Smooth muscle cell (in vitro differentiated cells): ENCODE measurements around the gene EIF3K. TPM values are rescaled to one million over a fixed set of nuclear protein-coding genes. Genes with fewer than 3 reads are reported as not detected.

Source experiments
- DNase-seq: peaks from one replicate; lab custom pipeline; 2025; ENCODE audit not compliant: unreplicated experiment; lab: John Stamatoyannopoulos, UW
- H2AFZ ChIP-seq: fragments of 200-600 bp; sonication (generic); 2 replicates; pipeline ENCODE4 v1.6.0; 2016; ENCODE audit warnings: antibody characterized with exemption, low read depth, mild to moderate bottlenecking
- H3F3A ChIP-seq: fragments of 200-600 bp; sonication (generic); 2 replicates; pipeline ENCODE4 v1.6.0; 2017; ENCODE audit warnings: antibody characterized with exemption, low read depth
- H3K27ac ChIP-seq: fragments of 200-600 bp; sonication (generic); 2 replicates; pipeline ENCODE4 v1.5.1; 2016; ENCODE audit warnings: low read depth, mild to moderate bottlenecking
- H3K27me3 ChIP-seq: fragments of 200-600 bp; sonication (generic); 2 replicates; pipeline ENCODE4 v1.6.1; 2016; ENCODE audit warnings: low read depth, mild to moderate bottlenecking
- H3K36me3 ChIP-seq: fragments of 200-600 bp; sonication (generic); 2 replicates; pipeline ENCODE4 v1.5.1; 2016; ENCODE audit warnings: low read depth
- H3K4me1 ChIP-seq: fragments of 200-600 bp; sonication (generic); 2 replicates; pipeline ENCODE4 v1.5.1; 2016; ENCODE audit warnings: low read depth
- H3K4me2 ChIP-seq: fragments of 200-600 bp; sonication (generic); 2 replicates; pipeline ENCODE4 v1.6.0; 2016; ENCODE audit warnings: mild to moderate bottlenecking
- H3K4me3 ChIP-seq: fragments of 200-600 bp; sonication (generic); 2 replicates; pipeline ENCODE4 v1.5.1; 2016; ENCODE audit warnings: mild to moderate bottlenecking
- H3K79me2 ChIP-seq: fragments of 200-600 bp; sonication (generic); 2 replicates; pipeline ENCODE4 v1.6.0; 2016; ENCODE audit warnings: low read depth, mild to moderate bottlenecking
- H3K9ac ChIP-seq: fragments of 200-600 bp; sonication (generic); 2 replicates; pipeline ENCODE4 v1.6.0; 2016; ENCODE audit warnings: low read depth
- H3K9me3 ChIP-seq: fragments of 200-600 bp; sonication (generic); replicated peaks from 2 replicates; pipeline ENCODE4 v1.5.1; 2016; ENCODE audit warnings: low read depth
- H4K20me1 ChIP-seq: fragments of 200-600 bp; sonication (generic); 2 replicates; pipeline ENCODE4 v1.6.0; 2016; ENCODE audit warnings: low read depth
- CTCF ChIP-seq: fragments of 200-600 bp; sonication (generic); IDR thresholded peaks from 2 replicates; pipeline ENCODE4 v1.5.1; 2017; ENCODE audit warnings: borderline replicate concordance, mild to moderate bottlenecking, antibody characterized with exemption; ENCODE audit not compliant: insufficient read depth, poor library complexity, severe bottlenecking
- WGBS: methylation state at CpG from one replicate; pipeline ENCODE4 v1.1.7; 2016; ENCODE audit warnings: low lambda C conversion rate; 5-methylcytosine and 5-hydroxymethylcytosine counted together
- polyA plus RNA-seq: library from polyadenylated mRNA; unstranded; fragments of >200 nt; fragmentation: Nextera tagmentation; extraction: Ambion mirVana; gene quantifications from 2 replicates; pipeline ENCODE4 v1.2.1, GENCODE V29; 2016
- total RNA-seq: library from RNA; depleted of rRNA; stranded (reverse); fragments of >200 nt; gene quantifications from 2 replicates; pipeline ENCODE4 v1.2.3, GENCODE V29; 2014

EIF3K gene
- total and polyA plus RNA-seq, 2 experiments from 2014 or later: 178 to 334 TPM

- Histone ChIP-seq H3F3A (no peaks in the 10 kb centered on the region), H2AFZ (no peak overlapping the region), H4K20me1 (no peaks in the 10 kb centered on the region), H3K9me3 (no peaks in the 10 kb centered on the region), H3K36me3 (no peaks in the 10 kb centered on the region), H3K4me1 (no peaks in the 10 kb centered on the region), H3K4me2 (no peak overlapping the region), H3K27me3 (no peaks in the 10 kb centered on the region), H3K4me3 (no peak overlapping the region), H3K9ac (no peak overlapping the region), H3K79me2 (no peaks in the 10 kb centered on the region), H3K27ac (no peak overlapping the region)
- DNase-seq: no peak
- TF ChIP-seq CTCF: no peak
- WGBS: 89% methylated on average over 4 of the region's 4 CpGs
Measured at GRCh38 chr19:38583985-38584305, 35.0 kb upstream of the EIF3K start.

GRCh38 chr19:38587562-38587961, 31.4 kb upstream of the EIF3K start:
- no peaks in the 10 kb centered on the region for H4K20me1 ChIP-seq
- no peak overlapping the region for H3K9ac ChIP-seq
- H3K79me2 ChIP-seq: no peaks in the 10 kb centered on the region
- 94% methylated on average over 2 of the region's 2 CpGs for whole genome bisulfite sequencing
- no peak for TF ChIP-seq CTCF
- no peaks in the 10 kb centered on the region for H3K27me3 ChIP-seq
- DNase-seq: no peak
- H3K4me1 ChIP-seq: no peaks in the 10 kb centered on the region
- H3K27ac ChIP-seq: no peak overlapping the region
- no peak overlapping the region for H3K4me3 ChIP-seq
- H2AFZ ChIP-seq: no peak overlapping the region
- H3K4me2 ChIP-seq: no peak overlapping the region
- no peaks in the 10 kb centered on the region for H3K36me3 ChIP-seq
- H3K9me3 ChIP-seq: no peaks in the 10 kb centered on the region
- H3F3A ChIP-seq: no peaks in the 10 kb centered on the region

GRCh38 chr19:38588041-38588440, 30.9 kb upstream of the EIF3K start:
- H3K4me2 ChIP-seq: no peak overlapping the region
- no peak overlapping the region for H3K4me3 ChIP-seq
- TF ChIP-seq CTCF: no peak
- no peaks in the 10 kb centered on the region for H3K9me3 ChIP-seq
- H2AFZ ChIP-seq: no peak overlapping the region
- H3F3A ChIP-seq: no peaks in the 10 kb centered on the region
- H3K9ac ChIP-seq: no peak overlapping the region
- no peaks in the 10 kb centered on the region for H3K36me3 ChIP-seq
- H3K27me3 ChIP-seq: no peaks in the 10 kb centered on the region
- no peaks in the 10 kb centered on the region for H3K4me1 ChIP-seq
- no peak for DNase-seq
- no peaks in the 10 kb centered on the region for H4K20me1 ChIP-seq
- no peak overlapping the region for H3K27ac ChIP-seq
- WGBS: 98% methylated on average over 2 of the region's 2 CpGs
- H3K79me2 ChIP-seq: no peaks in the 10 kb centered on the region

GRCh38 chr19:38592940-38593339, 26.0 kb upstream of the EIF3K start:
- Histone ChIP-seq H3K9me3 (no peaks in the 10 kb centered on the region), H3K4me1 (peaks cover 3% of the 10 kb centered on the region), H3K4me2 (no peak overlapping the region), H3K36me3 (no peaks in the 10 kb centered on the region), H3K27ac (no peak overlapping the region), H3K27me3 (peaks cover 13% of the 10 kb centered on the region), H4K20me1 (no peaks in the 10 kb centered on the region), H3K9ac (no peak overlapping the region), H3K4me3 (no peak overlapping the region), H3K79me2 (no peaks in the 10 kb centered on the region), H3F3A (no peaks in the 10 kb centered on the region), H2AFZ (no peak overlapping the region)
- DNase-seq: no peak
- TF ChIP-seq CTCF: no peak
- 81% methylated on average over 6 of the region's 6 CpGs for WGBS
